GM23248 (cell line): Measurements from ENCODE around the gene RXRB.

Experiments
- EZH2 ChIP-seq: fragments of 200-600 bp; sonication (generic); IDR thresholded peaks from 2 replicates; pipeline ENCODE4 v1.6.1; 2018; ENCODE audit warnings: antibody characterized with exemption, mild to moderate bottlenecking; ENCODE audit not compliant: insufficient read depth, poor library complexity, severe bottlenecking
- EZH2phosphoT487 ChIP-seq: fragments of 200-600 bp; sonication (generic); IDR thresholded peaks from 2 replicates; pipeline ENCODE4 v1.6.1; 2018; ENCODE audit warnings: antibody characterized with exemption, moderate library complexity, mild to moderate bottlenecking, low read depth; ENCODE audit not compliant: insufficient read depth

GRCh38 chr6:33183071-33183683 is 17.3 kb downstream of the RXRB start:
- TF ChIP-seq EZH2 (no peak), EZH2phosphoT487 (no peak)
